Keratinocyte (primary cell): ENCODE data around the gene ZNF597.

ENCODE experiments used
- EZH2 ChIP-seq: IDR thresholded peaks from one replicate; pipeline ENCODE4 v1.6.1; 2012; ENCODE audit warnings: inconsistent platforms, mild to moderate bottlenecking, low read length, moderate library complexity
- TF ChIP-seq, protein P1 (sequence below), 3 experiments: IDR thresholded peaks in 1 of 3; conservative IDR thresholded peaks in 1 of 3; optimal IDR thresholded peaks in 1 of 3; 2 replicates in 2 of 3; 3 replicates in 1 of 3; pipeline versions ENCODE3 to v1.5.1; 2011; ENCODE audit warnings: low read length in 3 of 3, mild to moderate bottlenecking in 3 of 3, moderate library complexity in 2 of 3, control low read depth in 1 of 3, inconsistent platforms in 1 of 3; ENCODE audit not compliant: insufficient read depth in 2 of 3; ENCODE audit errors: extremely low read depth in 1 of 3

DNA sequence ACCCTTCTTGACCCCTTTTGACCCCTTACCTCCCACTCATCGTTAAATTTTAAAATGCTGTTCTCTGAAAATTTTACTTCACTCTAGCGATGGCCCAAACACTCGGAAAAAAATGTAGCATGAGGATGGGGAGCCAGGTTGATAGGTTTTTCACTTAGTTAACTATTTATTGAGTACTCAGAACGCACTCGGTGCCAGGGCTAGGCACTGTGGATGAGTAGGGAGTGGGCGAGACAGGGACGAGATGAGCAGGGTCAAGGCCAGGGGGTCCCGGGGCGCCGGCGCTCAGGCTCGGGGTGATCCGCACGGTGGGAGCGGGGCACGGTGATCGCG, 42.9 kb downstream of the ZNF597 start:
- TF ChIP-seq, protein P1, sequence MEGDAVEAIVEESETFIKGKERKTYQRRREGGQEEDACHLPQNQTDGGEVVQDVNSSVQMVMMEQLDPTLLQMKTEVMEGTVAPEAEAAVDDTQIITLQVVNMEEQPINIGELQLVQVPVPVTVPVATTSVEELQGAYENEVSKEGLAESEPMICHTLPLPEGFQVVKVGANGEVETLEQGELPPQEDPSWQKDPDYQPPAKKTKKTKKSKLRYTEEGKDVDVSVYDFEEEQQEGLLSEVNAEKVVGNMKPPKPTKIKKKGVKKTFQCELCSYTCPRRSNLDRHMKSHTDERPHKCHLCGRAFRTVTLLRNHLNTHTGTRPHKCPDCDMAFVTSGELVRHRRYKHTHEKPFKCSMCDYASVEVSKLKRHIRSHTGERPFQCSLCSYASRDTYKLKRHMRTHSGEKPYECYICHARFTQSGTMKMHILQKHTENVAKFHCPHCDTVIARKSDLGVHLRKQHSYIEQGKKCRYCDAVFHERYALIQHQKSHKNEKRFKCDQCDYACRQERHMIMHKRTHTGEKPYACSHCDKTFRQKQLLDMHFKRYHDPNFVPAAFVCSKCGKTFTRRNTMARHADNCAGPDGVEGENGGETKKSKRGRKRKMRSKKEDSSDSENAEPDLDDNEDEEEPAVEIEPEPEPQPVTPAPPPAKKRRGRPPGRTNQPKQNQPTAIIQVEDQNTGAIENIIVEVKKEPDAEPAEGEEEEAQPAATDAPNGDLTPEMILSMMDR (optimal IDR thresholded peaks at IDR 0.05 in 1 of 3, IDR thresholded peaks at IDR 0.05 in 1 of 3, conservative IDR thresholded peaks at IDR 0.05 in 1 of 3; ENCODE audit: extremely low read depth in 1 of 3, insufficient read depth in 2 of 3, low read length in 3 of 3): no peak
- TF ChIP-seq EZH2: no peak
